OCI-LY7 (cell line): ENCODE measurements around the gene SGIP1.

Experiments used
- CTCF ChIP-seq: fragments of 200-600 bp; sonication (generic); conservative IDR thresholded peaks from 2 replicates; pipeline ENCODE4 v1.5.1; 2014; ENCODE audit warnings: mild to moderate bottlenecking, antibody characterized with exemption, low read length, moderate library complexity, mixed read lengths
- EZH2phosphoT487 ChIP-seq: fragments of 200-600 bp; sonication (generic); IDR thresholded peaks from 2 replicates; pipeline ENCODE4 v1.6.1; 2018; ENCODE audit warnings: low read depth, borderline replicate concordance, mild to moderate bottlenecking, mixed run types, antibody characterized with exemption, low read length, moderate library complexity, mixed read lengths

- TF ChIP-seq CTCF (no peak), EZH2phosphoT487 (no peak)
Measured at GRCh38 chr1:66730462-66730861, 196.5 kb downstream of the SGIP1 start.
